ENCODE results near the gene VTI1A.

Gene VTI1A

DNA sequence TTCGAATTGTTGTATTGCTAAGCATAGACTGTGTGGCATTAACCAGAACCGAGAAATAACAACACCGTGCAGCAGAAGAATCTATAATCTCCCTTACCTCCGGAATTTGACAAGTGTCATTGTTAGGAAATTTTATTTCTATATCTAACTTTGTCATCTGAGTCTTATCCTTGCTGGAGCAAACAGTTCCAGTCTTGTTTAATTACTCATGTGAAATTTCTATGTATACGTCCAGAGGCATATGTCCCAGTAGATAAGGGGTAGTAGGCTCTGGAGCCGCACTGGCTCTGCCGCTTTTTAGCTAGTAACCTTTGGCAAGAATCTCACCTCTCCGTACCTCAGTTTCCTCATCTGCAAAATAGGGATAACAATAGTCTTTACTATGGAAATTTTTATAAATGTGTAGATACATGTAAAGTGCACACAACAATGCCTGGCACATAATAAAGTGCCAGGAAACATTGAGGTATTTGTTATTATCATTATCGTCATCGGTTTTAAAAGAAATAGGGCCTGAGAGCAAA, 228.6 kb downstream of the VTI1A start:
- TF ChIP-seq, protein P1, sequence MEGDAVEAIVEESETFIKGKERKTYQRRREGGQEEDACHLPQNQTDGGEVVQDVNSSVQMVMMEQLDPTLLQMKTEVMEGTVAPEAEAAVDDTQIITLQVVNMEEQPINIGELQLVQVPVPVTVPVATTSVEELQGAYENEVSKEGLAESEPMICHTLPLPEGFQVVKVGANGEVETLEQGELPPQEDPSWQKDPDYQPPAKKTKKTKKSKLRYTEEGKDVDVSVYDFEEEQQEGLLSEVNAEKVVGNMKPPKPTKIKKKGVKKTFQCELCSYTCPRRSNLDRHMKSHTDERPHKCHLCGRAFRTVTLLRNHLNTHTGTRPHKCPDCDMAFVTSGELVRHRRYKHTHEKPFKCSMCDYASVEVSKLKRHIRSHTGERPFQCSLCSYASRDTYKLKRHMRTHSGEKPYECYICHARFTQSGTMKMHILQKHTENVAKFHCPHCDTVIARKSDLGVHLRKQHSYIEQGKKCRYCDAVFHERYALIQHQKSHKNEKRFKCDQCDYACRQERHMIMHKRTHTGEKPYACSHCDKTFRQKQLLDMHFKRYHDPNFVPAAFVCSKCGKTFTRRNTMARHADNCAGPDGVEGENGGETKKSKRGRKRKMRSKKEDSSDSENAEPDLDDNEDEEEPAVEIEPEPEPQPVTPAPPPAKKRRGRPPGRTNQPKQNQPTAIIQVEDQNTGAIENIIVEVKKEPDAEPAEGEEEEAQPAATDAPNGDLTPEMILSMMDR (IDR thresholded peaks at IDR 0.05; ENCODE audit: extremely low read depth, insufficient read depth, missing control alignments) = no peak
- in situ Hi-C loops (cut with MboI; ENCODE audit: low pct_unique_long_range_greater_than_20kb, low sequenced_read_pairs, unreplicated experiment) = no loop called here
- DNase-seq (ENCODE audit: low spot score) = no peak

DNA sequence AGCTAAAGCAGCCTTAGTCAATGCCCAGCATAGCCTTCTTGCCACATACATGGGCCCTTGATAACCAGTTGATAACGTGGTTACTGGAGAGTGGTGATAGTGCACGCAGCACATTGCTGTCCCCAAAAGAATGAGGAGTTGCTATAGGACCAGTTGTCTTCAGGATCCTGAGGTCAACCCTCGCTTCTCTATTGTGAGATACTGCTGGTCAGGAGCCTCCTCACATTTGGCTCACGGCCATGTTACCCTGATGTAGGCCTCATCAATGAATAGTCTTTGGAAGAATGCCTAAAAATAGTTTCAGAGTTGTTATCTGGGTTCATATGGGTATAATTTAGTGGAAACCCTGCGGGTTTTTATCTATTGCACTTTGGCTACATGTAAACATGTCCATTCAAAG, 230.7 kb downstream of the VTI1A start:
- TF ChIP-seq, protein P1 (IDR thresholded peaks at IDR 0.05; ENCODE audit: extremely low read depth, insufficient read depth, missing control alignments) = no peak
- in situ Hi-C loops (cut with MboI; ENCODE audit: low pct_unique_long_range_greater_than_20kb, low sequenced_read_pairs, unreplicated experiment) = no loop called here
- no peak for DNase-seq (ENCODE audit: low spot score)

DNA sequence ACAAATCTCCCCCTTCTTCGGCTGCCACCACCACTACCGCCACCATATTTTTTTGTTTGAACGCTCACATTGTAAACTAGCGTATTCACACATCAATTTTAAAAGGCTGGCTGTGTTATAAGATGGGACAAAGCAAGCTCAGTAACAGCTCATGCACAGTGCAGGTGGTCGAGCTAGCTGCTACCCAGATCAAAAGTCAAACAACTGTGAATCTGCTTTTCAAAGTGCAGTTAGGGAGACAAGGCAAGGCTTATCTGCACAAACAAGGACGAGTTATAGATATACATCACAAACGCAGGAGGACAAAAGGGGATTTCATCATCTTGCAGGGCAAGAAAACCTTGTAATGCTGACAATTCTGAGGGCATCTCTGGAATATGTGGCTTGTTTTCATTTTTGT, 231.6 kb downstream of the VTI1A start:
- TF ChIP-seq, protein P1 (IDR thresholded peaks at IDR 0.05; ENCODE audit: extremely low read depth, insufficient read depth, missing control alignments) = no peak
- in situ Hi-C loops (cut with MboI; ENCODE audit: low pct_unique_long_range_greater_than_20kb, low sequenced_read_pairs, unreplicated experiment) = no loop called here
- DNase-seq (ENCODE audit: low spot score) = no peak

DNA sequence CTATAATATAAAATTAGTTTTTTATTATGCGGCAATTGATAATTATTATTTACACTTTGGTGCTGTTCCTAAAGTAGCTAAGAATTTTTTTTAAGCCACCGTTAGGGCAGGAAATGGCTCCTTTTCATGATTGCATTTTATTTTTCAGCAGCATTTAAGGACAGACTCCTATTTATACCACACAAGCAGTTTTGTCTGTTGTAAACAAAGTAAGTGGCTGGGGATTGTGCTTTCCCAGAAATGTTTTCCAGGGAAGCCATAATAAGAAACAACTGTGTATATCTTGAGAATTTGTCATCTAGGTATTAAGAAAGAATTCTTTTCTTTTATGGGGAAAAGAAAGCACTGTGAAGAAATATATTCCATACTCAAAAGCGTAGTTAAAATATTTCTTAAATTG, 232.0 kb downstream of the VTI1A start:
- TF ChIP-seq, protein P1 (IDR thresholded peaks at IDR 0.05; ENCODE audit: extremely low read depth, insufficient read depth, missing control alignments) = no peak
- no peak for DNase-seq (ENCODE audit: low spot score)
- in situ Hi-C loops (cut with MboI; ENCODE audit: low pct_unique_long_range_greater_than_20kb, low sequenced_read_pairs, unreplicated experiment) = no loop called here

DNA sequence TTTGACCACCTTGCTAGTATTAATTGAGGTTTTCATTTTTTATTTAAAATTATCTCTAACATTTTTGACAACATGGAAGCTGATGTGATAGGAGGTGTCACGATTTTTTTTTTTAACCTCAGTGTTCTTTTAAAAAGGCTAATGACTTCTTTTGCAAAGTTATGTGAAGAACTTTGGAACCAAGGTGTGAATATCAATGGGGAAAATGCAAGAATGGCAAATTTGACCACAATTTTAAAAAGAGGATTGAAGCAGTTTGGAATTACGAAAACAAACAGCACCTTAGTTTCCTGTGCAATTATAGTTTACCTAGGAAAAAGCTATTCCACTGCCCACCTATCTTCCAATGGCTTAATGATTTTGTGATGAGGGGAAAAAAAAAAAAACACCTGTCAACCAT, 232.4 kb downstream of the VTI1A start:
- in situ Hi-C loops (cut with MboI; ENCODE audit: low pct_unique_long_range_greater_than_20kb, low sequenced_read_pairs, unreplicated experiment) = no loop called here
- TF ChIP-seq, protein P1 (IDR thresholded peaks at IDR 0.05; ENCODE audit: extremely low read depth, insufficient read depth, missing control alignments) = no peak
- DNase-seq (ENCODE audit: low spot score) = no peak

DNA sequence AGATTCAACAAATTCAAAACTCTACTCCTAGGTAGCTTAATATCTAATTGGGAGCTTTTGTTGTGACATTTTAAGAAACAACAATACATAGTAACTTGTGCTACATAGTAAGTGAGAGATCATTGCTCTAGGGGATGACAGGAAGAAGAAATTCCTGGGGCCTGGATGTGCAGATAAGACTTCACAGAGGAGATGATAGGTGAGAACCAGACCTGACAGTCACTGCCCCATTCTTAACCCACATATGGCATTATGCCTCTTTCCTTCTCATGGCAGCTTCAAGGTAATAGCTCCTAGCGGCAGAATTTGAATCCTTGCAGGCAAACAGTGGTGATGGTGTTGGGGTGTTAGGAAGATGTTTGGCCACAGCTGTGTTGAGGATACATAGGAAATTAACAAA, 233.6 kb downstream of the VTI1A start:
- DNase-seq (ENCODE audit: low spot score) = no peak
- TF ChIP-seq, protein P1 (IDR thresholded peaks at IDR 0.05; ENCODE audit: extremely low read depth, insufficient read depth, missing control alignments) = no peak
- in situ Hi-C loops (cut with MboI; ENCODE audit: low pct_unique_long_range_greater_than_20kb, low sequenced_read_pairs, unreplicated experiment) = no loop called here

DNA sequence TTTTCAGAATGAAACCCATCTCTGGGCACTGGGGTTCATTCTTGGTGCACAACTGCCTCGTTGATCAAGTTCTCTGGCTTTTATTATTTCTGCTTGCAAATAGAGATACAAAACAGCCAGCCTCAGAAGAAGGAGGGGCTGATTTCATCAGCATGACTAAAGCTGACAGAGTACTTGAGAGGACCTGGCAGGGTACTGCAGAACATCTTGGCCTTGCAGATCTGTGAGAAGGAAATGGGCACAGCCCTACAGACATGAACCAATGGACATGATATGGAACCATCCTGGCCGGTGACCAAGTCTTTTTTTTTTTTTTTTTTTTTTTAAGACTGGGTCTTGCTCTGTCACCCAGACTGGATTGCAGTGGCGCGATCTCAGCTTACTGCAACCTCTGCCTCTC, 240.6 kb downstream of the VTI1A start:
- in situ Hi-C loops (cut with MboI; ENCODE audit: low pct_unique_long_range_greater_than_20kb, low sequenced_read_pairs, unreplicated experiment) = no loop called here
- no peak for DNase-seq (ENCODE audit: low spot score)
- TF ChIP-seq, protein P1 (IDR thresholded peaks at IDR 0.05; ENCODE audit: extremely low read depth, insufficient read depth, missing control alignments) = no peak
